ENCODE results near the gene SF3B3. TPM values are rescaled to one million over a fixed set of nuclear protein-coding genes. Genes with fewer than 3 reads are reported as not detected.

Gene SF3B3
- total and polyA plus RNA-seq, 10 of the 15 experiments (the other 5 are each of a cell fraction or from before 2014, with no cell fraction given): 134 to 453 (median 215) TPM

- TF ChIP-seq YY1 (IDR thresholded peaks at IDR 0.05; ENCODE audit: low read depth, low read length) (0 out of 2 replicates have a peak, but pooled peaks have one; percentile 32), RELA (IDR thresholded peaks at IDR 0.05; ENCODE audit: borderline replicate concordance, partially characterized antibody) (no peak), MYB (IDR thresholded peaks at IDR 0.05; ENCODE audit: borderline replicate concordance, low read depth, low read length) (no peak), ZNF622 (IDR thresholded peaks at IDR 0.05) (no peak), TAF1 (IDR thresholded peaks at IDR 0.05; ENCODE audit: borderline replicate concordance, low read depth, low read length) (no peak), ZNF384 (IDR thresholded peaks at IDR 0.05; ENCODE audit: borderline replicate concordance, low read depth, low read length) (no peak), NRF1 (conservative IDR thresholded peaks at IDR 0.05; ENCODE audit: low read depth, low read length) (no peak), NFIC (IDR thresholded peaks at IDR 0.05; ENCODE audit: low read depth, low read length) (peak; percentile 68; the same call in 1 of the 2 replicates), CBX3 (IDR thresholded peaks at IDR 0.05; ENCODE audit: borderline replicate concordance, low read depth) (no peak), TBL1XR1 (IDR thresholded peaks at IDR 0.05; ENCODE audit: low read depth, low read length) (no peak), EZH2 (IDR thresholded peaks at IDR 0.05; ENCODE audit: borderline replicate concordance, control insufficient read depth, low read depth, low read length) (no peak), NFYB (IDR thresholded peaks at IDR 0.05; ENCODE audit: insufficient read depth, low read depth, low read length) (no peak), ZNF217 (IDR thresholded peaks at IDR 0.05) (no peak), CEBPB (IDR thresholded peaks at IDR 0.05; ENCODE audit: borderline replicate concordance in 1 of 2, low read depth in 2 of 2, low read length in 2 of 2) (peak in 1 of 2 experiments; percentile 48; a peak in 1 of 4 replicates), ETV6 (conservative IDR thresholded peaks at IDR 0.05 in 1 of 2, IDR thresholded peaks at IDR 0.05 in 1 of 2; ENCODE audit: borderline replicate concordance in 1 of 2, low read depth in 1 of 2) (peak in 1 of 2 experiments; percentile 33; a peak in 1 of 4 replicates), EGR1 (IDR thresholded peaks at IDR 0.05; ENCODE audit: borderline replicate concordance in 1 of 2, low read depth in 2 of 2, low read length in 2 of 2) (0 out of 3 replicates have a peak, but pooled peaks of 1 of the 2 experiments have one; percentile 11), MEF2B (IDR thresholded peaks at IDR 0.05; ENCODE audit: partially characterized antibody, poor library complexity, severe bottlenecking) (no peak), BACH1 (IDR thresholded peaks at IDR 0.05; ENCODE audit: borderline replicate concordance) (no peak), IKZF2 (IDR thresholded peaks at IDR 0.05) (0 out of 4 replicates have a peak, but pooled peaks of 1 of the 2 experiments have one; percentile 9), JUNB (IDR thresholded peaks at IDR 0.05) (peak; percentile 81), SUPT20H (IDR thresholded peaks at IDR 0.05; ENCODE audit: borderline replicate concordance, control insufficient read depth, low read depth, low read length) (no peak), BCLAF1 (IDR thresholded peaks at IDR 0.05) (no peak), ZZZ3 (IDR thresholded peaks at IDR 0.05; ENCODE audit: control insufficient read depth, insufficient read length, low read depth) (no peak), POU2F2 (IDR thresholded peaks at IDR 0.05; ENCODE audit: borderline replicate concordance, low read depth, low read length) (0 out of 3 replicates have a peak, but pooled peaks have one; percentile 21), MAX (IDR thresholded peaks at IDR 0.05; ENCODE audit: low read depth, low read length) (no peak)
Measured at GRCh38 chr16:70520612-70521297, 2.9 kb upstream of the SF3B3 start (continued).

Measured in GM12878 (cell line).